GM19468 (cell line): ENCODE data around the gene LRBA.

Source experiments
- ATAC-seq: cut with Tn5 transposase; IDR thresholded peaks from one replicate; pipeline ENCODE4 v1.9.1; 2021; ENCODE audit warnings: mild to moderate bottlenecking, moderate library complexity, moderate number of reproducible peaks; ENCODE audit not compliant: unreplicated experiment; ENCODE audit errors: extremely low read depth

The LRBA gene

GRCh38 chr4:150820409-150820808, 194.7 kb downstream of the LRBA start:
- ATAC-seq: no peak

GRCh38 chr4:150818661-150819060, 196.4 kb downstream of the LRBA start:
- no peak for ATAC-seq

- no peak for ATAC-seq
Observed at GRCh38 chr4:150817804-150818528, 197.1 kb downstream of the LRBA start.

DNA sequence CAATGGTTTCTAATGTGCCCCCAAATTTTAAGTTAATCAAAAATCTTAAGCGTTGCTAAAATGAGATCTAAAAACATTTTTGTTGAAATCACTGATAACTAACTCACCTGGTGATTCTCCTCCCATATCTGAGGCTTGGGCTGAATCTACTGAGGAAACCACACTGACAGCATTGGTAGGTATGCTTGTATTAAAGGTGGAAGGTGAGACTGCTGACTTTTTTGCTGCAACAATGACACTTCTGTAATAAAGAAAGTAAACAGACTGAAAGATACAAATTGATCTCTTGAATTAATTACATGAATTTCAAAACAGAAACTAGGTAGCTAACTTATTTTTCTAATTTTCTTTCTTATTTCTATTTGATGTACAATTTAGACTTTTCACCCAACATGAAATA, 198.1 kb downstream of the LRBA start:
- ATAC-seq: no peak

- ATAC-seq: no peak
Observed at GRCh38 chr4:150816491-150816890, 198.6 kb downstream of the LRBA start.

DNA sequence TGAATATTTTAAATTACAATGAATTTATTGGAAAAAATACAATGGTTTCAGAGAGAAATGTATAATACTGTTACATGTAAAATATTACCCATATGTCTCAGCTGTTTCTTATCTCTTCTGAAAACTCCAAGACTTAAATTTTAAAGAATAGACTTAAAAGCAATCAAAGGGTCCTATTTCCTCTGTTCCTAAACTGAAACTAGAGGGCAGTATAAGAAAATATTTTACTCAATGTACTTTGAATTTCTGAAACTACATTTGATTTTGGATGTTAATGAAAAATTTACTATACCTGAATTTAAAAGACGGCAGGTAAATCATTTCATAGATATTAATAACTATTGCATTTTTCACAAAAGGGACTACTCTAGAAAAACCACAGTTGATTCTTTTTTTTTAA, 200.2 kb downstream of the LRBA start:
- no peak for ATAC-seq

DNA sequence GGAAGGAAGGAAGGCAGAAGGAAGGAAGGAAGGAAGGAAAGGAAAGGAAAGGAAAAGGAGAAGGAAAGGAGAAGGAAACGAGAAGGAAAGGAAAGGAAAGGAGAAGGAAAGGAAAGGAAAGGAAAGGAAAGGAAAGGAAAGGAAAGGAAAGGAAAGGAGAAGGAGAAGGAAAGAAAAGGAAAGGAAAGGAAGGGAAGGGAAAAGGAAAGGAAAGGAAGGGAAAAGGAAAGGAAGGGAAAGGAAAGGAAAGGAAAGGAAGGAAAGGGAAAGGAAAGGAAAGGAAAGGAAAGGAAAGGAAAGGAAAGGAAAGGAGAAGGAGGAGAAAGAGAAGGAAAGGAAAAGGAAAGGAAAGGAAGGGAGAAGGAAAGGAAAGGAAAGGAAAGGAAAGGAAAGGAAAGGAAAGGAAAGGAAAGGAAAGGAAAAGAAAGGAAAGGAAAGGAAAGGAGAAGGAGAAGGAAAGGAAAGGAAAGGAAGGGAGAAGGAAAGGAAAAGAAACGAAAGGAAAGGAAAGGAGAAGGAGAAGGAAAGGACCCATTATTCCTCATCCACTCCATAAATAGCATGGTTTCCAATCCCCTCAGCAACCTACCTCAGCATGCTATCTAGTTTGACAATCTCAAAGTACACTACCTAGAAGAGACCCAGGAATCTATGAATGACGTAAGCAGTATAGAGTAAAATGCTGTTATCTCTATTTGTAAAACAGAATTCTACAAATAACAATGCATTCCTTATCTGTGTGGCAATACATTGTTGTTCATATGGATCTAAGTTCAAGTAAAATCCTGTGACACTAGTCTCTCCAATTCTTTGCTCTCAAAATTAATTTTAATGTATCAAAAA, 209.7 kb downstream of the LRBA start:
- ATAC-seq: no peak

DNA sequence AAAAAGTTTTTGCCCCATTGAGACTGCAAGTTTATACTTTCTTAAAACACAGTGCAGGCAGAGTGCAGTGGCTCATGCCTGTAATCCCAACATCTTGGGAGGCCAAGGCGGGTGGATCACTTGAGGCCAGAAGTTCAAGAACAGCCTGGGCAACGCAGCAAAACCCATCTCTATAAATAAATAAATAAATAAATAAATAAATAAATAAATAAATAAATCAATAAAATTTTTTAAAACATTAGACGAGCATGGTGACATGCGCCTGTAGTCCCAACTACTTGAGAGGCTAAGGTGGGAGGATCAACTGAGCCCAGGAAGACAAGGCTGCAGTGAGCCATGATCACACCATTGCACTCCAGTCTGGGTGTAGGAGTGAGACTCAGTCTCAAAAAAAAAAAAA, 213.3 kb downstream of the LRBA start:
- ATAC-seq: no peak

DNA sequence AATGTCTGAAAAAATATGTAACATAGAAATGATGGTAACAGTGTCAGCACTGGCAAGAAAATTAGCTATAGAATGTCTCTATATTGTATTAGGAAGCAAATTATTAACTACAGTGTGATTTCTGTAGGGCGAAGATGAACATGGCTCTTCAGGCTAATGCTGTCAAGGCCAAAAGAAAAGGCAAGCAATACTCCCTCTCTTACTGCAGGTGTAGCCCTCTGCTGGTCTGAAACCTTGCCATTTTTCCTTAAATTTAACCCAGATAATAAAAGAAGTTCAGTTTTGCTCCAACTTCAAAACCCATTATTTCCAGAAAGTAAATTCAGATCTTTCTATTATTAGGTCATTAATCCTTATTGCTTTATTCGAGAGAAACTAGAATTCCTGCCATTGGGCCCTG, 215.9 kb downstream of the LRBA start:
- no peak for ATAC-seq

DNA sequence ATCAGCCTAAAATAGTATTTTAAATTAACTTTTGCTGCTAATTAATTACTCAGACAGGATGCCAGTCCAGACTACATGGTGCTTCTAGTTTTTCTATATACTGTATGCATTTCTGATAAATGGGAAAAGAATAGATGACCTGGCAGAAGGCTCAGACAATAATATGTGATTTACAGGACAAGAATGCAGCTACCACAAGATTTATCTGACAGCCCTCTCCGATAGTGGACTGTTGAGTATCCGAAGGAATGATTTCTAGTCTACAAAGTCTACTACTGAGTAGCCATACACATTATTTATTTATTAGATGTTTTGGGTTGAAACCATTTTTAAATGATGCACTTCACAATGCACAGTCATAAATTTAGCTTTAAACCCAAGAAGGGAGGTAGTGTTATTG, 220.4 kb downstream of the LRBA start:
- ATAC-seq: no peak

DNA sequence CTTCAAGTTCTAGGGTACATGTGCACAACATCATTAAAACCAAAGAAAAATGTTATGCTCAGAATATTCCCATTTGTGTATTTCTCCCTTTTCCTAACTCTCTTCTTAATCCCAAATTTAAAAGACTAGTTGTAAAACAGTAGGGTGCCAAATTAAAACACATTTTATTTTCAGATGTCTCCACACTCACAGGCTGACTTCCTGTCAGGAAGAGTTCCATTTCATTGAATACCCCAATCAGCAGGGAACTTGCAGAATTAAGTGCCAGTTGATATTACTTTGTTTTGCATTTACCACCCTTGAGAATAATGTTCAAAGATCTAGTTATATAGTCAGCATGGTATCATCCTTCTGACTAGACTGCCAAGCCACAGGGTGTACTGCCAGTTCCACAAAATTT, 225.2 kb downstream of the LRBA start:
- no peak for ATAC-seq

DNA sequence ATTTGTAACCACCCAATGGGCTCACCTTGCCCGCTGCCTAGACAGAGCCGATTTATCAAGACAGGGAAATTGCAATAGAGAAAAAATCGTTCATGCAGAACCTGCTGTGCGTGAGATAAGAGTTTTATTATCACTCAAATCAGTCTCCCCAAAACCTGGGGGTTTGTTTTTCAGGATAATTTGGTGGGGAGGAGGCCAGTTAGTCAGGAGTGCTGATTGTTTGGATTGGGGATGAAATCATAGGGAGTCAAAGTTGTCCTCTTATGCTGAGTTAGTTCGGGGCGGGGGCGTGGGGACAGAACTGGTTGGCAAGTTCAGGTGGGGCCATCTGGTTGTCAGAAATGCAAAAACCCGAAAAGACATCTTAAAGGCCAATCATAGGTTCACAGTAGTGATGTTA, 230.1 kb downstream of the LRBA start:
- no peak for ATAC-seq

DNA sequence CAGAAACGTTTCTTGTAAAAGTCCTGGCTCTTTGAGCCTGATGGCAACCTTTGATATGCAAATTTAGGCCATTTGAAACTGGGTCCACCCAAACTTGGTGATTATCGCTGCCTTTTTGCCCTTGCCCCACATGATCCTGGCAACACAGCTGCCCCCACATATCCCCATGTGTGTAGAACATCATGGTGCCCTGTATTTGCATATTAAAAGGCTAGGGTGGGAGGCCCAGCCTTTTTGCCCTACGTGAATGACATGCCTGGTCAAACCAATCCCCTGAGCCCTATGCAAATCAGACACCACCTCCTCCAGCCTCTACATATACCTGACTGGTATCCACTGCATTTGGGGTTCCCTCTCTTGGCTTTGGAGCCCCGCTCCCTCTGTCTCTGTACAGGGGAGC, 230.8 kb downstream of the LRBA start:
- no peak for ATAC-seq

- no peak for ATAC-seq
Observed at GRCh38 chr4:150782921-150783320, 232.2 kb downstream of the LRBA start.

GRCh38 chr4:150782311-150782710, 232.8 kb downstream of the LRBA start:
- ATAC-seq: no peak

DNA sequence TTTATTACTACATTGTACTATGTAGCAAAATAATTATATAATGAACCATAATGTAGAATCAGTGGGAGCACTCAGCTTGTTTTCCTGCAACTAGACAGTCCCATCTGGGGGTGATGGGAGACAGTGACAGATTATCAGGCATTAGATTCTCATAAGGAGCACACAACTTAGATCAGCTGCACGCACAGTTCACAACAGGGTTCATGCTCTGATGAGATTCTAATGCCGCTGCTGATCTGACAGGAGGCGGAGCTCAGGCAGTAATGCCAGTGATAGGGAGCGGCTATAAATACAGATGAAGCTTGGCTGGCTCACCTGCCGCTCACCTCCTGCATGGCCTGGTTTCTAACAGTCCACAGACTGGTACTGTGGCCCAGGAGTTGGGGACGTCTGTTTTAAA, 233.9 kb downstream of the LRBA start:
- ATAC-seq: no peak

DNA sequence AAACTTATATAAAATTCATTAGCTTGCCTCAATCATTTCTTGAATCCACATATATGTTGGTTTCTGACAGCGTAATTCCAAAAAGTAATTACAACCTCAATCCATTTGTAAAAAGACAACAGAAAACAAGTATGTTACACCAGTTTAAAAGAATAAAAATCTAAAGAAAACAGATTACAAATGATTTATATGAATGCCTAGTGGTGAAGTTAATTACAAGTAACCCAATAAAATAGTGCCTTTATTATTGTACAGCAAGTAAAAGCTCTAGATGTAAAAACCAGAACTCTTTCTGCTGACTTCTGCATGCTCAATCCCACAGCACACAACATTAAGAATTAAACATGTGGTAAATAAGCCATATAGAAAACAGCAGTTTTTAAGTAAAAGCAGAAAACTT, 235.4 kb downstream of the LRBA start:
- ATAC-seq: no peak

DNA sequence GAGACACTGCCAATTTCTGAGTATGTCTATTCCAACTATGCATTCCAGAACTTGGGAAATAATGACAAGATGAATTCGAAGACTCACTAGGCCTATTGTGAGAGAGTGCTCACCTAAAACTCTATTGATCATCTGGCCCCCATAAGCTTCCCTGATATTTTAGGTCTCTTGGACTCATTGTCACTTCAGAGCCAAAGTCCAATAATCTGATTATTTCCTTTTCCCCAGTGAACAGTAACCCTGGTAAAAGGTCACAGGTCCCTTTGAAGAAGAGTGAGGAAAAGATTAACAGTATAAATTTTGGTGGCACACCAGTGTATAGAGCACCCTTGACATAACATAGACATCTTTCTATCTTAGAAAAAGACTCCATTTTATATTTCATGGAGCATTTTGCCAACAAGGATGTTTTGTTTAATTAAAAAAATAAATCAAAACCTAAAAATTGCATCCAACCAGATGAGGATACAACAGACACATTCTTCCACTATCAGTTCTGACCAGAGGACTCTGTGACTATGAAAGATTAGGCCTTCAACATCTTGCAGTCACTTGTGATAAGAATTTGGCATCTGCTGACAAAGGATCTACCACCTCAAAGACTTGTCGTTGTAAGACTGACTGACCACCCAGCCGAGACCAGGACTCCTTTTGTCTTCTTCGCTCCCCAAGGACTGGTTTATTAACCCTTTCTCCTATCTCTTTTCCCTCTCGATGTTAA, 241.2 kb downstream of the LRBA start:
- no peak for ATAC-seq

GRCh38 chr4:150773032-150773431, 242.1 kb downstream of the LRBA start:
- no peak for ATAC-seq

DNA sequence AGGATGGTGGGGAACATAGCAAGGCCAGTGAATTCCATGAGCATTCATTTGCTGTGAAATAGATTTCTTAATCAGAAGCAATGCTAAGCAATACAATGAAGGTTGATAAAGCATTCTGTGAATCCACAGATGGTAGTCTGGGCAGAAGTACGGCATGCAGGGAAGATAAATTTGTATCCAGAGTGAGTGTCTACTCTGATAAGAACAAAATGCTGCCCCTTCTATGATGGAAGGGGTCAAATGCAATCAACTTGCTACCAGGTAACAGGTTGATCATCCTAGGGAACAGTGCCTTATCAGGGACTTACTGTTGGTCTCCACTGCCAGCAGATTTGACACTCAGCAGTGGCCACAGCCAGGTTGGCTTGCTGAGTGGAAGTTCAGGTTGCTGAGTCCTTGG, 243.7 kb downstream of the LRBA start:
- ATAC-seq: no peak

DNA sequence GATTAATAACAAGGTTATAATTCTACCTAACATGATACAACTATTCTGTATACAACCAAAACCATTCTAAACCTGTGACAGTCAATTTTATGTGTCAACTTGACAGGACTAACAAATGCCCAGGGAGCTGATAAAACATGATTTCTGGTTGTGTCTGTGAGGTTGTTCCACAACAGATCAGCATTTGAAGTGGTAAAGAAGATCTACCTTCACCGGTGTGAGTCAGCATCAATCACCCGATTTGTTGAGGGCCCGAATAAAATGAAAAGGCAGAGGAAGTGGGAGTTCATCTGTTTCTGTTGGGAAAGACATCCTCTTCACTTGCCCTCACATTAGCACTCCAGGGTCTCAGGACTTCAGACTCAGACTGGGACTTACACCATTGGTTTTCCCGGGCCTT, 245.2 kb downstream of the LRBA start:
- ATAC-seq: no peak
